HepG2 (cell line): ENCODE measurements around the gene ATP7B. TPM values are rescaled to one million over a fixed set of nuclear protein-coding genes. Genes with fewer than 3 reads are reported as not detected.

Experiments
- AHDC1 ChIP-seq: sonication (generic); formaldehyde crosslinking; IDR thresholded peaks from 2 replicates; pipeline ENCODE4 v1.5.1; 2020; ENCODE audit warnings: mild to moderate bottlenecking, missing genetic modification reagents, borderline replicate concordance
- BORCS8-MEF2B ChIP-seq: sonication (generic); formaldehyde crosslinking; IDR thresholded peaks from 2 replicates; pipeline ENCODE4 v1.8.0; 2022; ENCODE audit warnings: mild to moderate bottlenecking, missing genetic modification reagents
- DNMT1 ChIP-seq: sonication (generic); formaldehyde crosslinking; IDR thresholded peaks from 2 replicates; pipeline ENCODE4 v1.5.1; 2020; ENCODE audit warnings: mild to moderate bottlenecking, missing genetic modification reagents
- HOXA9 ChIP-seq: sonication (generic); formaldehyde crosslinking; IDR thresholded peaks from 2 replicates; pipeline ENCODE4 v1.8.1; 2022; ENCODE audit warnings: missing genetic modification reagents, mild to moderate bottlenecking, moderate library complexity, borderline replicate concordance
- LRRFIP1 ChIP-seq: sonication (generic); formaldehyde crosslinking; conservative IDR thresholded peaks from 2 replicates; pipeline ENCODE4 v1.4.0; 2020; ENCODE audit warnings: missing genetic modification reagents
- RARG ChIP-seq: sonication (generic); formaldehyde crosslinking; IDR thresholded peaks from 2 replicates; pipeline ENCODE4 v1.4.0; 2020; ENCODE audit warnings: low read depth, mild to moderate bottlenecking, missing genetic modification reagents
- THAP7 ChIP-seq: sonication (generic); formaldehyde crosslinking; IDR thresholded peaks from 2 replicates; pipeline ENCODE4 v1.8.1; 2023; ENCODE audit warnings: mild to moderate bottlenecking, missing genetic modification reagents
- ZMYM2 ChIP-seq: sonication (generic); formaldehyde crosslinking; IDR thresholded peaks from 2 replicates; pipeline ENCODE4 v1.8.0; 2022; ENCODE audit warnings: mild to moderate bottlenecking, missing genetic modification reagents
- ZNF10 ChIP-seq: sonication (generic); formaldehyde crosslinking; IDR thresholded peaks from 2 replicates; pipeline ENCODE4 v1.4.0; 2020; ENCODE audit warnings: mild to moderate bottlenecking, low read depth, missing genetic modification reagents, borderline replicate concordance
- ZNF225 ChIP-seq: sonication (generic); formaldehyde crosslinking; IDR thresholded peaks from 2 replicates; pipeline ENCODE4 v1.4.0; 2020; ENCODE audit warnings: mild to moderate bottlenecking, missing genetic modification reagents
- ZNF512B ChIP-seq: sonication (generic); formaldehyde crosslinking; IDR thresholded peaks from 2 replicates; pipeline ENCODE4 v1.5.1; 2020; ENCODE audit warnings: missing genetic modification reagents, mild to moderate bottlenecking, borderline replicate concordance
- ZNF562 ChIP-seq: sonication (generic); formaldehyde crosslinking; IDR thresholded peaks from 2 replicates; pipeline ENCODE4 v1.8.0; 2022; ENCODE audit warnings: missing genetic modification reagents, borderline replicate concordance
- ZNF687 ChIP-seq: sonication (generic); formaldehyde crosslinking; IDR thresholded peaks from 2 replicates; pipeline ENCODE4 v1.5.1; 2020; ENCODE audit warnings: mild to moderate bottlenecking, missing genetic modification reagents, moderate library complexity
- polyA plus RNA-seq, 8 experiments: library from polyadenylated mRNA; depleted of rRNA in 3 of 8; stranded (reverse) in 7 of 8; unstranded in 1 of 8; fragments of >200 nt; fragmentation: Illumina TruSeq in 4 of 8; extraction: Trizol in 4 of 8; gene quantifications; 2 replicates each; pipeline versions ENCODE4 v1.2.1 to v1.2.3, GENCODE V29; 2011 to 2016; ENCODE audit warnings: low read depth in 4 of 8, missing spikeins in 1 of 8, mixed read lengths in 1 of 8; ENCODE audit not compliant: insufficient read depth in 1 of 8
- total RNA-seq, 5 experiments: library from RNA; depleted of rRNA; stranded (reverse); fragments of >200 nt; fragmentation: Illumina TruSeq; extraction: Trizol; gene quantifications; 2 replicates each; pipeline ENCODE4 v1.2.3, GENCODE V29; 2016; ENCODE audit warnings: low read depth in 1 of 5

Gene ATP7B
- total and polyA plus RNA-seq, 2 of the 13 experiments (the other 11 are each of a cell fraction or from before 2014, with no cell fraction given): 31.8 to 57.4 TPM

GRCh38 chr13:52026246-52026626, 15.0 kb upstream of the ATP7B start (continued):
- TF ChIP-seq LRRFIP1 (CRISPR knock-in tag): no peak
- peak; percentile 7 for TF ChIP-seq ZNF687
- no peak for TF ChIP-seq ZNF10 (CRISPR knock-in tag)
- TF ChIP-seq ZNF225 (CRISPR knock-in tag): no peak
- TF ChIP-seq AHDC1 (CRISPR knock-in tag): no peak
- TF ChIP-seq ZMYM2 (CRISPR knock-in tag): no peak
- no peak for TF ChIP-seq ZNF512B
- no peak for TF ChIP-seq THAP7 (CRISPR knock-in tag)
- peak; percentile 62; the same call in 1 of the 2 replicates for TF ChIP-seq BORCS8-MEF2B (CRISPR knock-in tag)
- TF ChIP-seq ZNF562: no peak
- TF ChIP-seq RARG (CRISPR knock-in tag): no peak
- TF ChIP-seq DNMT1 (CRISPR knock-in tag): 0 out of 2 replicates have a peak, but pooled peaks have one; percentile 16
- 0 out of 2 replicates have a peak, but pooled peaks have one; percentile 13 for TF ChIP-seq HOXA9 (CRISPR knock-in tag)
